GM19468 (cell line): Measurements from ENCODE around the gene TK2.

Source experiments
- ATAC-seq: cut with Tn5 transposase; IDR thresholded peaks from one replicate; pipeline ENCODE4 v1.9.1; 2021; ENCODE audit warnings: mild to moderate bottlenecking, moderate library complexity, moderate number of reproducible peaks; ENCODE audit not compliant: unreplicated experiment; ENCODE audit errors: extremely low read depth

The TK2 gene

DNA sequence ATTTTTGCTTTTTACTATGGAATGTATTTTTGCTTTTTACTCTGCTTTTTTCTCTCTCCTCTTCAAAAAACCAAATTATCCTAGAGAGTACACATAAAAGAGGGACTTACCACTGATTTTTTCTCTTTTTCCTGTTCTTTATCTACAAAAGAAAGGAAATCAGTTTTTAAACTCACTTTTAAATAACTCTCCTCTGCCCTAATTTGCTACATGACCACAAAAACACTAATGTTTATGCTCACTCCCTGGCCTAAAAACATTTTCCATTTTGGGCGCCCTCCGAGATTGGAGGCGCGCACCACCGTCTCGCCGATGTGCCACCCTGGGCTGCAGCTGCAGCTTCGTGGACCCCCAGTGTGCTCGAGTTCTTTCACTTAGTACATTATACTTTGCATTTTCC is 1.1 kb downstream of the TK2 start:
- ATAC-seq: no peak

DNA sequence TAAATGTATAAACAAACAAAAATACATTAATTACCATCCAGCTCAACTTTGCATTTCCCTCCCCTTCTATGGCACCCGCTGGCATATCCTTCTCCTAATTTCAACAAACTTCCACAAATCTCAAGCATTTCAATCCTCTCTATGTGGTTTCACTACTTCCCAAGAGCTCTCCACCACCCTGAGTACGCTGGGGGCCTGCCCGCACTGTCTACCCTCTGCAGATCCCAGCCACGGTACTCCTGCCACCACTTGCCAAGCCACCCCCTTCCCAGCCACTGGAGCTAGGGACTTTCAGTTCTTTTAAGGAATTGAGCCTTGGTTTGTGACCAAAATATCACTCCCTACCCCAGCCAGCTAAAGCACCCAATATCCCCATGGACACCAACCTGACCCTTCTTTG is 1.9 kb downstream of the TK2 start:
- ATAC-seq: no peak

- ATAC-seq: no peak
These were observed 2.6 kb downstream of the TK2 start for GRCh38 chr16:66547101-66547989.

DNA sequence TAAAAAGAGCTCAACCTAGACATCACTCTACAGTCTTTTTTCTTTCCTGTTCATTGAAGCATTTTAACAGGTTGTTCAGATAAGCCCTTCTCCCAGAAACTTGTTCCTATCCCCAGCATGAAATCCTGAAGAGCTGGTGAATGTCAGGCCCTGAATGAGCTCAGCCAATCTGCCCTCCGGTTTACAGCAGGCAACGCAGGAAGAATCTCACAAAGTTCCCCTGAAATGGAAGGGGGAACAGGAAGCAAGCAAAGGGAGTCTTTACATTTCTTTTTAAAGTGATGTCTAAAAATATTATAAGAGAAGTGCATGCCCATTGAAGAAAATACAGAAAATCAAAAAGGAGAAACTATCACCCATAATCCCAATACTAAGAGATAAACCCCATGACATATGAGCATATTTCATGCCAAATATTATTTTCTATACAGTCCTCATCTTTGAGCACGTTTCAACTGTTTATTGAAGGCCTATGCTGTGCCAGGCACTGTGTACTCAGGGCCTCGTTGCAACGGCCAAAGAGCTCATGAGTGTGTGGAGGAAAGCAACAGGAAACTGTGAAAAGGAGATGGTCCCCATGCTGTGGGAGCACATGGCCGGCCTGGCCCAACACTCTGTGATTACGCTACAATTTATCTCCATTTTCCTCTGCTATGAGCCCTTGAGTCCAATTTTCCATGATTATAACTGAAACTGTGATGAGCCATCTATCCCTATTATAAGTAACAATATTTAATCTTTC is 5.7 kb downstream of the TK2 start:
- no peak for ATAC-seq

DNA sequence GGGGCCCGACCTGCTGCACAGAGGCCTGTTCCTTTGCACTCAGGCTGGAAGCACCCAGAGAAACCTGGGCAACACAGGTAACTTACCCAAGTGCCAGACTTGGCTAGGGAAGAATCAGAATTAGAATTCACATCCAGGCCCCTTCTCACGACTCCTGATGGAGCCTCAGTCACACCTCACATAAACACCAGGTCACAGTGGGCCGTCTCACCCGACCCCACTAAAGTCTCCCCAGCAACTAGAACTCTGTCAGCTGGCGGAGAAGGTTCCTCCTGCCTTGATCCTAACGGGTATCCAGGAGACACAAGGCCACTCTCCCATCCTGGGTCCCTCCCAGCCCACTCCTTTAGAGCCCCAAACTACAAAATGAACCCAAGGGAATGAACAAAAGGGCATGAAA is 6.4 kb downstream of the TK2 start:
- ATAC-seq: no peak

- ATAC-seq: no peak
These were observed 7.5 kb downstream of the TK2 start for GRCh38 chr16:66542396-66542795.

DNA sequence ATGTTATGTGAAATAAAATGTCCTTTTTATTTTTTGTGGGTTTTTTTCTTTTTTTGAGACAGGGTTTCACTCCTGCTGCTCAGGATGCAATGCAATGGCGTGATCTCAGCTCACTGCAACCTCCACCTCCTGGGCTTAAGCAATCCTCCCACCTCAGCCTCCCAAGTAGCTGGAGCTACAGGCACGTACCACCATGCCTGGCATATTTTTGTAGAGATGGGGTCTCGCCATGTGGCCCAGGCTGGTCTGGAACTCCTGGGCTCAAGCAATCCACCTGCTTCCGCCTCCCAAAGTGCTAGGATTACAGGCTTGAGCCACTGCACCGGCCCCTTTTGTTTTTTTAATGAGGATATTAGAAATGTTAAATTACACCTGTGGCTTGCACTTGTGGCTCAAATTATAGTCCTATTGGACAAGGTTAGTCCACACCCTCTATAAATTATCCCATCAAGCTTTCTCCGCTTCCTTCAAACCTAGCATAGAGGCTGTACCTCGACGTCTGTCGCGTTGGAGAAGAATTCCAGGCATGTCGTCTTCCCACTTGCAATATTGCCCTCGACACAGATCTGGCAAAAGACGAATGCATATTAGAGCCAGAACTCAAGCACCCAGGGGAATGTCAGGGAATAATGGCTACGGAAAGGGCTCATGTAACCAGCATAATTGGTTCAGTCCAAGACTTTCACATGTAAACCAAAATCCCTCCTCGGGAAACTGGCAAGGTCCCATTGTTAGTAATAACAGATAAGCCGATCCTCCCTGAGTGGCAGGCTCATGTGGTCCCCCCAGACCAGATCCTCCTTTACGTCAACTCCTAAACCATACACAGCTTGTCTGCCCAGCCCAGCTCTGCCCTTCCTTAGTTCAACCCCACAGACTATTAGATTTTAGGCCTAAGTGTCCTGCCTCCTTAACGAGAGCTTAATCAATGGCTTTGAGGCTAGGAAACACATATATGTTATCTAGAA is 8.2 kb downstream of the TK2 start:
- no peak for ATAC-seq

DNA sequence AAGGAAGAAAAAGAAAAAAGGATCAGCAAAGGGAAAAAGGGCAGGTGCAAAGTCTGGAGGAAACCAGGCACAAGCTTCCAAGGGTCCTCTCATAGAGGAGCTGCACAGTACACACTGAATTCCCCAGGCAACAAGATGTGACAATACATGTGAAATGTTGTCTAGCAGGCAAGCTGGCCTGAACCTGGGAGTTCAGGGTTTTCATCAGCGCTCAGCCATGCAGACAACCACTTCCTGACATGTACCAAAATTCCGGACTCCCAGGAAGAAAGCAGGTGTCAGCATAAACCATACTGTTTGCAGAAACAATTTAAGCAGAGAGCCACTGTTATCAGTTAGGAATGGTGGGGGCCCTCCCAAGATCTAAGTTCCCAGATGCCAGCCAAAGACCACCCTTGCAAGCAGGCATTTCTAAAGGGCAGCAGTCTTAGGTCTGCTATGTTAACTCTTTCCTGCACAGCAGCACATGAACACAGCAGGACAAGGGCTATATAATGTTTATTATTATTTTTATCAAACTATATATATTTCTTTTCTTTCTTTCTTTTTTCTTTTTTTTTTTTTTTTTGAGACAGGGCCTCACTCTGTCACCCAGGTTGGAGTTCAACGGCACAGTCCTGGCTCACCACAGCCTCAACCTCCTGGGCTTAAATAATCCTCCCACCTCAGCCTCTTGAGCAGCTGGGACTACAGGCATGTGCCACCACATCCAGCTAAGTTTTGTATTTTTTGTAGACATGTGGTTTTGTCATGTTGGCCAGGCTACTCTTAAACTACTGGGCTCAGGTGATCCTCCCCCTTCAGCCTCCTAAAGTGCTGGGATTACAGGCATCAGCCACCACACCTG is 10.1 kb downstream of the TK2 start:
- ATAC-seq: peak; percentile 50

DNA sequence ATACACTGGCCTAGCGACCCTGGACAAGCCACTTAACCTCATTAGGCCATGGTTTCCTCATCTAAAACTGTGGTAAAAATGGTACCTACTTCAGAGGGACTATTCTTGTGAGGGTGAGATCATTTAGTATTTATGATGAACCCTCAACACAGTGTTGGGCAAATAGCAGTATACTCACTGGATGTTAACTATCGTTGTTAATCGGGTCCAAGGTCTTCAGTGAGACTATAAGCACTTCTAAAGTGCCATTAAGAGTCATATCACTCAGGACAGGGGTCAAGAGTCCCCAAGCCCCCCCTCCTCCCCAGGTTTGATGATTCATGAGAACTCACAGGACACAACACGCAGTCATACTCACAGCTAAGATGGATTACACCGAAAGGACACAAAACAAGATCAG is 11.0 kb downstream of the TK2 start:
- no peak for ATAC-seq

DNA sequence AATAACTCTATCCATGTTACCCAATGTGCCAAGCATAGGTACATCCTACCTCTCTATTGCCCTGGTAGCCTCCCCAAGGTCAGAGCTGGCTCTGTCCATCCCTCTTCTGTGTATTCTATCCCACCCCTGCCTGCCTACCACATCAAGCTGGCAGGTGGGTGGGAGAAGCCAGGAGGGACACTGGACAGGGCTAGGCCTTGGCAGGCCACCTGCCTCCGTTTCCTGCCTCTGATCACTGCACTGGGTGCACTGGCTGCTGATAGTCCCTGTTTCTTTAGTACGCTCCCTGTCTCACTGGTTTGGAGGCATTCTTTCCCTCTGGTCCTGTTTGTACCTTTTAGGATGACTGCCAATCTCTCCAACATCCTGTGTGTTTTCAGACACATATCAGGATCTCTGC is 12.7 kb downstream of the TK2 start:
- no peak for ATAC-seq

DNA sequence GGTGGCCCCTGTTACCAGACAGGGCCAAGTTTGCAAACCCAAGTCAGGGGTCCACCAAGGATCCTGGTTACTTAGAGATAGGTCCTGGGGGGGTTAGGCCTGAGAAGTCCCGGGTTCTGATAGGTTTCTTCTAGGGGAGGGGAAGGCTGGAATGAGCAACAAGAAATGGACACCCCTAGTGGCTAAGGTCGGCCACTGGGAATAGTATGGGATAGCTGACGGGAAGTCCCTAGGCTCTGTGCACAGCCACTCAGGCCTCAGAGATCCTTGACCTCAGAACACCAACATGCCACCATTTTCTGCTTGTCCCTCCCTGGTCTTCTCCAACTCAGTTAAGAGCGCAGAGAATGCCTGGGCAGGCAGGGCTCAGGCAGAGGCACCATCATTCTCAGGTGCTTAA is 13.4 kb downstream of the TK2 start:
- ATAC-seq: no peak

DNA sequence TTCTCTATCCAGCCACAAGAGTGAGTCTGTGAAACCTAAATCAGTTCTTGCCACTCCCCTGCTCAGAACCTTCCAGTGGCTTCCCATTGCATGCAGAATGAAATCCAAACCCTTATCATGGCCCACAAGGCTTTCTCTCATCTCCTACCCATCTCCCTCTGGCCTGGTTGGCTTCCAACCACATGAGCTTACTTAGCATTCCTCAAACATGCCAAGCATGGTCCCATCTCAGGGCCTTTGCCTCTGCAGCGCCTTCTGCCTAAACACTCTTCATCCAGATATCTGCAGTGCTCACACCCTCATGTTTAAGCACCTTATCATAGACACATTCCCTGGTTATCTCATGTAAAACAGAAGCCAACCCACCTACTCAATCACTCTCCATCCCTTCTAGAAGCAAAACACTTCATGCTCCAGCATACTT is 15.5 kb downstream of the TK2 start:
- no peak for ATAC-seq

DNA sequence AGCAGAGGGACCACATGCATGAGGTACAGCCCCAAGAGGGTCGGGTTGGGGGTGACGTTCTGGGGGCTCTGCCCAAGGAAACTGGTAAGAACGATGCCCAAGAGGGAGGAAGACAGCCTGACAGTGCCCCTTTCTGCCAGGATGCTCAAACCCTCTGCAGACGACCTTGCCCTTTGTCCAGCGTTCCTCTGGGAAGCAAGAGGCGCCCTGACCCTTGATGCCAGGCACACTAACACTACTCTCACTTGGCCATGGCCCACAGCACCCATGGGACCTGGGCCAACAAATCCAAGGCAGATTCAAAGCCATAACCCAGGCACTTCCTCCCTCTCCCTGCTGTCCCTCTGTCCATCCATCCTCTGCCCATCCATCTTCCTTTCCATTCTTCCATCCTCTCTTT is 20.4 kb downstream of the TK2 start:
- no peak for ATAC-seq

DNA sequence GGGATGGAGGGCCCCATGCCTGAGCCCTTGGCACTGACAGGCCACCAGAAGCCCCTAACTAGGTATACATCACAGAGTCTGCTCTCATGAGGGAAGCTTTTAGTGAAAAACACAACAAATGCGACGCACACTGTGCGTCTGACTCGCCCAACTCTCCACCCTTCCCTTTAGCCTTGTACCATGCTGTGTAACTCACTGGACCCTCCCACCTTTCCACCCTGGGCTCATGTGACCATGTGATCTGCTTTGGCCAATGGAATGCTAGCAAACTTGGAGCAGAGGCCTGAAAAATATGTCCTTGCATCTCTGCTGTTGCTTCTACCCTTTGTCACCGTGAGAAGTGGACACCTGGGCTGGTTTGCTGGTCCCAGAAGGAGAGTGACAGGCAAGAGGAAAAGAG is 21.6 kb downstream of the TK2 start:
- ATAC-seq: no peak

GRCh38 chr16:66525396-66526180 is 24.3 kb downstream of the TK2 start:
- no peak for ATAC-seq

DNA sequence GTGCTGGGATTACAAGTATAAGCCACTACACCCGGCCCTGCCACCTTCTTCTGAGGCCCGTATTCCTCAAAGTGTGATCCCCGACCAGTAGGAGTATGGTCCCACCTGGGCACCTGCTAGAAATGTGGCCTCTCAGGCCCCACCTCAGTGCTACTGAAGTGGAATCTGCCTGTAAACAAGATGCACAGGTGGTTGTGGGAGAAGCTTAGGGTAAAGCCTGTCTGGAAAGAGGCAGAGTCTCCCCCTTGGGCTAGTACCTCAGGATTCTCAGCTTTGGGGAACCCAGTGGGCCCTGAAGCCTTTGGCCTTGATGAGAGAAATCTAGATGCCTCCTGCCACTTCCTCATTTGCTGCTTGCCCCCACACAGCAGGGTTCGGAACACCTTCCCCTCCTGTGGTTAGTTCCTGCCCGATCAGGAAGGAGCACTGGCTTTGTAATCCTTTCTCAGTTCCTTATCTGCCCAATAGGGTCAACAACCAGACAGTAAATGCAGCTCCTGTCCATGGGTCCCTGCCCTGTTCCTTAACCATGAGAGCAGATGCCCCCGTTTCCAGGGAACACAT is 25.2 kb downstream of the TK2 start:
- ATAC-seq: peak; percentile 64

DNA sequence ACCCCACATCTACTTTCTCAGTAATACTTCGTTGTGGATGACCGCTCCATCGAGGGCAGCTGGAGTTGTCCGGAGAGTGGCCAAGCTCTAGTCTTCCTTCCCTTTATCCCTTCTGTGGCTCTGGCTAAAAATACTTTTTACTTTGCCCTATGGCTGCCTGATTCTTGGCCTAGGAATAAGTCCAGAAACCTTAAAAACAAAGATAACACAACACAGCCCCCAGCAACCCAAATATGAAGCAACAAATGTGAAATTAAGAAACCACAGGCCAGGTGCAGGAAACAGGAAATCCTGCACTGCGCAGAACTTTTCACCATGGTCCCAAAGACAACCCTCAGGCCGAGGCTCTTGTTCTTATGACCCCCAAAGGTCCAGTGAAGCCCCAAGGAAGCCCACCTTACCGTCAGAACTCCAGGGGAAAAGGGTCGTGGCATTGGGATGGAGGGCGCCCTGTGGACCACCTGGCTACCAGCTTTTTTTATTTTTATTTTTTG is 26.0 kb downstream of the TK2 start:
- no peak for ATAC-seq

DNA sequence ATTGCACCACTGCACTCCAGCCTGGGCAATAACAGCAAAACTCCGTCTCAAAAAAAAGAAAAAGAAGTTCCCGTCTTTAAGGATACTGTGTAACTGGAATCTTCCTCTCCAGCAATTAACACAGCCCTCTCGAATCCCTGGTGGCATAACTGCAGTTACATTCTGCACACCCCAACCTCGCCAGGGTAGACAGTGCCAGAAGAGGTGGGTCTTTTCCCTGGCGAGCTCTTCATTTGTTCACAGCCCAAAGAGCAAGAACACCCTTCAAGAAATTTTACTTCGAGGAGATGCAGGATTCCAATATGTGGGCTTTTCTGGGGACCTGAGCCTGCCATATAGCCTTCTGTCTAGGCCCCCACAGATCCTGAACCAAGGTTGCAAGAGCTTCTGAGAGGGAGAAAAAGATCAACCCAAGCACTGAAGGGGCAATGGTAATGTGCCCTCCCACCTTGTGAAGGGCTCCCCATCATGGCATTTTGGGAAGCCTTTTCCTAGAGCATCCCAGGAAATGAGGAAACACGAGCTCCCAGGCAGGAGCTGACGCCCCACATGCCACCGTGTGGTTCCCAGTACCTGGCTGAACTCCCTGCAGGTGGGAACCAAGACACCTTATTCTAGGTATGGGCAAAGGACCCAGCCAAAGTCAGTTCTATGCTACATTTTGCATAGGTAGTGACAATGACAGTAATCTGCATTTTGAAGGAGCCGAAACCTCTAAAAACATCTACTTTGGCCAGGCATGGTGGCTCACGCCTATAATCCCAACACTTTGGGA is 26.9 kb downstream of the TK2 start:
- no peak for ATAC-seq
